Chondrocyte (in vitro differentiated cells): ENCODE results near the gene JARID2. TPM values are rescaled to one million over a fixed set of nuclear protein-coding genes. Genes with fewer than 3 reads are reported as not detected.

Experiments
- DNase-seq: peaks from one replicate; pipeline ENCODE4 v3.0.0; 2021; ENCODE audit warnings: mixed read lengths, low spot score
- H3K27ac Mint-ChIP-seq: one replicate; pipeline ENCODE4 v1.8.0; 2021; ENCODE audit warnings: mild to moderate bottlenecking, moderate library complexity, mixed read lengths; ENCODE audit not compliant: unreplicated experiment
- H3K27me3 Mint-ChIP-seq: 2 replicates; pipeline ENCODE4 v1.8.0; 2021; ENCODE audit warnings: low read depth, mixed read lengths
- H3K36me3 Mint-ChIP-seq: 2 replicates; pipeline ENCODE4 v1.8.0; 2021; ENCODE audit warnings: low read depth, mixed read lengths
- H3K4me1 Mint-ChIP-seq: 2 replicates; pipeline ENCODE4 v1.8.0; 2021; ENCODE audit warnings: low read depth, mild to moderate bottlenecking, mixed read lengths
- H3K4me3 Mint-ChIP-seq: one replicate; pipeline ENCODE4 v1.8.0; 2021; ENCODE audit warnings: mild to moderate bottlenecking, moderate library complexity, mixed read lengths; ENCODE audit not compliant: unreplicated experiment
- H3K9me3 Mint-ChIP-seq: 2 replicates; pipeline ENCODE4 v1.8.0; 2021; ENCODE audit warnings: low read depth, mixed read lengths
- total RNA-seq: library from RNA; stranded (reverse); gene quantifications from 3 replicates; pipeline ENCODE4 v1.2.1, GENCODE V29; 2021
- TF ChIP-seq, protein P1 (sequence below): fragments of 200-600 bp; sonication (generic); IDR thresholded peaks from 2 replicates; pipeline ENCODE4 v1.5.0; 2021; ENCODE audit warnings: antibody characterized with exemption, mild to moderate bottlenecking, moderate library complexity

Gene JARID2
- total RNA-seq, 1 donor from 2014 or later = 9.9 TPM

DNA sequence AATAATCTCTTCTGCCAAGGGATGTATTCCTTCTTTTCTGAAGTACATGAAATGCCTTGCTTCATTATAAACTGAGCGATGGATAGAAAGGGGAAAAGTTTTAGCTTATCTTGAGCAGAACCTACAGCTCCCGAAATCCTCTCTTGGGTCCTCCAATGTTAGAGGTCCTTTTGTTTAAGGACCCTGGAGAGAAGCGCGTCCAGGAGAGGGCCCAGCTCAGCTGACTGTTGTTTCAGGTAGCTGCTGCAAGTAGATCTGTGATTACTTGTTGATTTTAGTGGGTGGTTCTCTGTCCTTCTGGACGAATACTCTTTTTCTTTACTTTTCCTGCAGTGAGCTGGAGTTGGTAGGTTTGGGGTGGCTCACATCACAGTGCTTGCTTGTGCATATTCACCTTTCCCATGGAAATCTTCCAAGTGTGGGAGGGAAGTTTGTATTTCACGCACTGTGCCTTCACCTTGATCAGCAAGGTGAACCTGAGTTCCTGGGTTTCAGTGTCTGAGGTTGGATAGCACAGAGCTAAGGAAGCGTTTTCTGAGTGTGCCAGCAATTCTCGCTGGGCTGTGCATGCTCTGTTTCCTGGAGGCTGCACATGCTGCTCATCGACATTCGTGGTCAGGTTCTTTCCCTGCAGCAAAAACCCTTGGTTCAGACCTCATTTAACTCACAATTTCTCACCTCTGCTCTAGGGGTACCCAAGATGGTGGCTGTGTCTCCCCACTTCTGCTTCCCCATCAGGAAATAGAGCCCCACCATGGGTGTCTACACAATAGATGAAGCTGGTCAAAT, 176.3 kb downstream of the JARID2 start:
- DNase-seq = no peak
- Mint-ChIP-seq H3K36me3 (peaks cover 11% of the 10 kb centered on the region), H3K4me1 (no peaks in the 10 kb centered on the region), H3K27ac (no peak overlapping the region), H3K4me3 (no peak overlapping the region), H3K9me3 (peaks cover 21% of the 10 kb centered on the region), H3K27me3 (no peaks in the 10 kb centered on the region)
- TF ChIP-seq, protein P1, sequence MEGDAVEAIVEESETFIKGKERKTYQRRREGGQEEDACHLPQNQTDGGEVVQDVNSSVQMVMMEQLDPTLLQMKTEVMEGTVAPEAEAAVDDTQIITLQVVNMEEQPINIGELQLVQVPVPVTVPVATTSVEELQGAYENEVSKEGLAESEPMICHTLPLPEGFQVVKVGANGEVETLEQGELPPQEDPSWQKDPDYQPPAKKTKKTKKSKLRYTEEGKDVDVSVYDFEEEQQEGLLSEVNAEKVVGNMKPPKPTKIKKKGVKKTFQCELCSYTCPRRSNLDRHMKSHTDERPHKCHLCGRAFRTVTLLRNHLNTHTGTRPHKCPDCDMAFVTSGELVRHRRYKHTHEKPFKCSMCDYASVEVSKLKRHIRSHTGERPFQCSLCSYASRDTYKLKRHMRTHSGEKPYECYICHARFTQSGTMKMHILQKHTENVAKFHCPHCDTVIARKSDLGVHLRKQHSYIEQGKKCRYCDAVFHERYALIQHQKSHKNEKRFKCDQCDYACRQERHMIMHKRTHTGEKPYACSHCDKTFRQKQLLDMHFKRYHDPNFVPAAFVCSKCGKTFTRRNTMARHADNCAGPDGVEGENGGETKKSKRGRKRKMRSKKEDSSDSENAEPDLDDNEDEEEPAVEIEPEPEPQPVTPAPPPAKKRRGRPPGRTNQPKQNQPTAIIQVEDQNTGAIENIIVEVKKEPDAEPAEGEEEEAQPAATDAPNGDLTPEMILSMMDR = no peak

DNA sequence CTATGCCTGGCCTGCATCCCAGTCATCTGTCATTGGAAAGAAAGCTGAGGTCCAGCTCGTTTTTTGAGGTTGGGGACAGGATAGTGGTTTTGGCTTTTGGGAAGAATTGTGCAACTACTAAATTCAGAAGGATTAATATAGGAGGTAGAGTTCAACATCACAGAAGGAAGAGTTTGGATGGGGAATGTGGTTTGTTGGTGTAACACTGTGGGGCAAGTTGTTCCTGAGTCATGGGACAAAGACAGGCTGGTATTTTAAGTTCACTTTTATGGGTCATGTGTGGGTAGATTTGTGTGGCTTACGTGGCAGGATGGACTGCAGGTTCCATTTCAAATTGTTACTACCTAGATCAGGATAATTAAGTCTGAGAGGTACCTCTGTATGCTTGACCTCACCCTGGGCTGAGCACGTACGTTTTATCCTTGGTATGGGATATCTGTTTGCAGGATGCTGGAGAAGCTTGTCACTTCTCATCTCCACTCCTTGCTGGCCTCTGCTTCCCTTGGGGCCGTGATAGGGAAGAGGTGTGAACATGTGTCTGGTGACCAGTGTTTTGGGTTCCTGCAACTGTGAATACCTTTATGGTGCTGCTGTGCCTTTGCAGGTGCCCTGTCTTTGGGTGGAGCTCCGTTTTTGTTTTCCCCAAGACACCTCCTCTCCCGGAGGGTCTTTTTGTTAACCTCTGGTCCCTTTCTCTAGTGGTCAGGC, 177.6 kb downstream of the JARID2 start:
- H3K4me1 Mint-ChIP-seq = peaks cover 4% of the 10 kb centered on the region
- H3K9me3 Mint-ChIP-seq = peaks cover 21% of the 10 kb centered on the region
- H3K4me3 Mint-ChIP-seq = no peak overlapping the region
- peaks cover 11% of the 10 kb centered on the region for H3K36me3 Mint-ChIP-seq
- DNase-seq = no peak
- H3K27ac Mint-ChIP-seq = no peak overlapping the region
- TF ChIP-seq, protein P1 = no peak
- H3K27me3 Mint-ChIP-seq = no peaks in the 10 kb centered on the region

DNA sequence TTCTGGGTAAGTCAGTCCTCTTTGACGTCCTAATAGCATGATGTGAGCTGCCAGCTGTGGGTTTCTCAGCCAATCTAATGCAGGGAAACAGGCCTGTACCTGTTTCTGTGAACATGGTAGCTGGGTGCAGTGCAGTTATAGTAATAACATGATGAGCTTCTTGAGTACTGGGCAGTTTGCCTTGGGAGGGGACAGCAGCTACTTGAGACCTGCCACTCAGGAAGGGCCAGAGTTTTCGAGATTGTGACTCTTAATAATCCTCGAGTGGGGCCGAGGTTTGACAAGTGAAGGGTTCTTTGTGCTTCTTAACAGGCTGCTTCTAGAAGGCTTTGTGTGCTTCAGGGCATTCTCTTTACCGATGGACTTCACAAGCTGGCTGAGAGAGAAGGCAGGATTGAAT, 180.1 kb downstream of the JARID2 start:
- Mint-ChIP-seq H3K4me3 (no peak overlapping the region), H3K4me1 (peaks cover 25% of the 10 kb centered on the region), H3K9me3 (peaks cover 2% of the 10 kb centered on the region), H3K27me3 (no peaks in the 10 kb centered on the region), H3K27ac (no peak overlapping the region), H3K36me3 (peaks cover 1% of the 10 kb centered on the region)
- DNase-seq = no peak
- TF ChIP-seq, protein P1 = no peak

DNA sequence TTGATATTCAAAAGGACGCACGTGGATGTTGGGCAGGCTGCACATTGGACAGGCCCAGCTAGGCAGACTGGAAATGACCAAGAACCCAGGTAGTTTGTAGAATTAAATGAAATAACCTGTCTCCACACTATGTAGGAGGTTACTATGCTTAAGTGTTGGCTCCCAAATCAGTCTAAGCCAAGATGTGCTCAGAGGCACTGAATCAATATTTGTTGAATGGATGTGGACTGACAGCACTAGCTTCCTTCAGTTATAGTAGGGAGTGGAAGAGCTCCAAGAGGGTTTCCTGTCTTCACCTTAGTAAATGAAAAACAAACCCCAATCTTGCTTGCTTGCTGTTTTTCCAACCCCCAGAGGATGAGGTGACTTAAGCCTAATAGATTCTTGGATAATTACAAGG, 180.5 kb downstream of the JARID2 start:
- Mint-ChIP-seq H3K27ac (no peak overlapping the region), H3K4me1 (peaks cover 30% of the 10 kb centered on the region), H3K36me3 (peaks cover 1% of the 10 kb centered on the region), H3K4me3 (no peak overlapping the region), H3K27me3 (no peaks in the 10 kb centered on the region), H3K9me3 (no peaks in the 10 kb centered on the region)
- no peak for DNase-seq
- TF ChIP-seq, protein P1 = no peak

DNA sequence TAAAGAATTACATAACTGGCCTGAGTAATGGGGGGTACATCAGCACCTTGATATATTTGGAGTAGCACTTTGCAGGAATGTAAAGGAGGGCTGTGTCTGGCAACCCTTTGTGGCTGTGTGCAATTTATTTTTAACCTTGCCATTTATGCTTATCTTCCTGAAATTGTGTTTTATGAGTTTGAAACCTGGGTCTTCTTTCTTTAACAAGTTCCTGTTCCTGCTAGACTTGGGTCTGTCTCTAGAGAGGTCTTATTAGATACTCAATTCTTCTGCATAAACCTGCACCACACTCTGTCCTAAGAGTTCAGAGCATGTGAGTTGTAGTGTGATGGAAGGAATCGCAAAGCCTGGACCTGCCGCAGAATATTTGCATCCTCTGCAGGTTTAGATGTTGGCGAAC, 181.0 kb downstream of the JARID2 start:
- DNase-seq = no peak
- Mint-ChIP-seq H3K4me3 (no peak overlapping the region), H3K9me3 (no peaks in the 10 kb centered on the region), H3K36me3 (peaks cover 1% of the 10 kb centered on the region), H3K27ac (no peak overlapping the region), H3K27me3 (no peaks in the 10 kb centered on the region), H3K4me1 (peaks cover 35% of the 10 kb centered on the region)
- TF ChIP-seq, protein P1 = no peak
